AG04449 (cell line): Measurements from ENCODE around the gene GPR32.
"Not testable (repeated sequence)": the region's sequence is repeated elsewhere in the genome, so short reads cannot be mapped to it uniquely, and the experiment has no call there.

ENCODE experiments used
- CTCF ChIA-PET: fragments of 350-600 bp; formaldehyde crosslinking; extraction: SDS; loops from one replicate; lab custom pipeline; 2021; ENCODE audit warnings: antibody characterized with exemption; lab: Yijun Ruan, JAX
- POLR2A ChIA-PET: fragments of 400-600, 350-600 bp; formaldehyde crosslinking; extraction: SDS; loops from one replicate; lab custom pipeline; 2020; ENCODE audit warnings: antibody characterized with exemption, inconsistent platforms; lab: Yijun Ruan, JAX
- DNase-seq: peaks from one replicate; pipeline ENCODE4 v3.0.0-alpha.2; 2010; ENCODE audit warnings: low read depth, low spot score
- H3K4me3 ChIP-seq: 2 replicates; pipeline ENCODE4 v1.5.1; 2011; ENCODE audit warnings: low read depth, mild to moderate bottlenecking, control low read depth, low read length
- TF ChIP-seq, protein P1 (sequence below): IDR thresholded peaks from one replicate; pipeline ENCODE4 v1.5.1; 2011; ENCODE audit warnings: mild to moderate bottlenecking, moderate library complexity, low read length, control low read depth, inconsistent platforms; ENCODE audit not compliant: insufficient read depth; ENCODE audit errors: missing control alignments

GPR32 gene

DNA sequence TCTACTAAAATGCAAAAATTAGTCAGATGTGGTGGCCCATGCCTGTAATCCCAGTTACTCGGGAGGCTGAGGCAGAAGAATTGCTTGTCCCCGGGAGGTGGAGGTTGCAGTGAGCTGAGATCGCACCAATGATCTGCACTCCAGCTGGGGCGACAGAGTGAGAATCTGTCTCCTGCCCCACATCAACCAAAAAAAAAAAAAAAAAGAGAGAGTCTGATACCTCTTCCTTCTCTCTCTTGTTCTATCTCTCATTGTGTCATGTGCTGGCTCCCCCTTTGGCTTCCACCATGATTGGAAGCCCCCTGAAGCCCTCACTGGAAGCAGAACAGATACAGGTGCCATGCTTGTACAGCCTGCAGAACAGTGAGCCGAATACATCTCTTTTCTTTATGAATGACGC, 26.7 kb upstream of the GPR32 start:
- POLR2A ChIA-PET = no interaction called here
- no peak for DNase-seq
- H3K4me3 ChIP-seq = no peak overlapping the region
- CTCF ChIA-PET = no interaction called here
- TF ChIP-seq, protein P1, sequence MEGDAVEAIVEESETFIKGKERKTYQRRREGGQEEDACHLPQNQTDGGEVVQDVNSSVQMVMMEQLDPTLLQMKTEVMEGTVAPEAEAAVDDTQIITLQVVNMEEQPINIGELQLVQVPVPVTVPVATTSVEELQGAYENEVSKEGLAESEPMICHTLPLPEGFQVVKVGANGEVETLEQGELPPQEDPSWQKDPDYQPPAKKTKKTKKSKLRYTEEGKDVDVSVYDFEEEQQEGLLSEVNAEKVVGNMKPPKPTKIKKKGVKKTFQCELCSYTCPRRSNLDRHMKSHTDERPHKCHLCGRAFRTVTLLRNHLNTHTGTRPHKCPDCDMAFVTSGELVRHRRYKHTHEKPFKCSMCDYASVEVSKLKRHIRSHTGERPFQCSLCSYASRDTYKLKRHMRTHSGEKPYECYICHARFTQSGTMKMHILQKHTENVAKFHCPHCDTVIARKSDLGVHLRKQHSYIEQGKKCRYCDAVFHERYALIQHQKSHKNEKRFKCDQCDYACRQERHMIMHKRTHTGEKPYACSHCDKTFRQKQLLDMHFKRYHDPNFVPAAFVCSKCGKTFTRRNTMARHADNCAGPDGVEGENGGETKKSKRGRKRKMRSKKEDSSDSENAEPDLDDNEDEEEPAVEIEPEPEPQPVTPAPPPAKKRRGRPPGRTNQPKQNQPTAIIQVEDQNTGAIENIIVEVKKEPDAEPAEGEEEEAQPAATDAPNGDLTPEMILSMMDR = no peak

DNA sequence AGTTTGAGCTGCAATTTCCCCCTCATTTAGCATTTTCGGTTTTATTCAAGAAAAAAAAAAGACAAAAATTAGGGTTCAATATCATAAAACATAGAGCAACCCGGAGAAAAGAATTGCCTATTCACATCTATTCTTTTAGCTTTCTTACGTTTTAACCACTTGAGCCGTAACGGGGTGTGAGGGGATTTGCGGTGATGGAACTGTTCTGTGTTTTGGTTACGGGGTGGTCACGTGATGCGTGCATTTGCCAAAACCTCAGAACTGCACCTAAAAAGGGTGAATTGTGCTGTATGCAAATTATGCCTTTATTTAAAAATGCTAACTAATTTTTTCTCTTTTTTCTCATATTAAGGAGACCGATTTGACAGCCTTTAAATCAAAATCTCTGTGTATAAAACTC, 25.0 kb upstream of the GPR32 start:
- CTCF ChIA-PET = interaction anchor here (0.7 to 1.1 kb wide), 2 partner anchors 20 to 76 kb away, joined by 3 to 4 read pairs; no protein-coding TSS in a partner anchor
- DNase-seq = no peak
- no peak overlapping the region for H3K4me3 ChIP-seq
- POLR2A ChIA-PET = no interaction called here
- TF ChIP-seq, protein P1 = no peak

DNA sequence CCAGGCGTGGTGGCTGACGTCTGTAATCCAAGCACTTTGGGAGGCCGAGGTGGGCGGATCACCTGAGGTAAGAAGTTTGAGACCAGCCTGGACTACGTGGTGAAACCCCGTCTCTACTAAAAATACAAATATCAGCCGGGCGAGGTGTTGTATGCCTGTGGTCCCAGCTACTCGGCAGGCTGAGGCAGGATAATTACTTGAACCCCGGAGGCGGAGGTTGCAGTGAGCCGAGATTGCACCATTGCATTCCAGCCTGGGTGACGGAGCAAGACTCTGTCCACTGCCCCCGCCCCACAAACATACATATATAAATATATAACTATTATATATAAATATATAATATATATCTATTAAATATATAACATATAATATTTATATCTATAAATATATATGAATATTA, 23.1 kb upstream of the GPR32 start:
- H3K4me3 ChIP-seq, POLR2A ChIA-PET, DNase-seq, CTCF ChIA-PET: not testable (repeated sequence)

DNA sequence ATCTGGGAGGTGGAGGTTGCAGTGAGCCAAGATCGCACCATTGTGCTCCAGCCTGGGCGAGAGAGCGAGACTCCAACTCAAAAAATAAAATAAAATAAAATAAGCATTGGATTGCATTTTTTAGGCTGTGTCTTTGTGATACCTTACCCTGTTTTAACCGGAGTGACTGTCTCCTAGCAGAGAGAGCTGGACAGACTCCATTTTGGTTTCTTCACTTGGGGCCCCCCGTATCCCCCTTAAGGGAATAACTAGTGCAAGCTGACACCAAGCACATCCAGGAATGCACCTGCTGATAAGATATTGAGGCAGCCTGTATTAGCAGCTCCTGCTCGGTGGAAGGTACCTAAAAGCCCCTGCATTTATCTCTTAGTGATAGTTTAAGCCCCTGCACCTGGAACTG, 20.8 kb upstream of the GPR32 start:
- TF ChIP-seq, protein P1 = no peak
- ChIA-PET POLR2A (no interaction called here), CTCF (interaction anchor here (0.6 to 1.3 kb wide), 3 partner anchors 14 to 28 kb away, joined by 3 read pairs; no protein-coding TSS in a partner anchor)
- no peak for DNase-seq
- no peak overlapping the region for H3K4me3 ChIP-seq

DNA sequence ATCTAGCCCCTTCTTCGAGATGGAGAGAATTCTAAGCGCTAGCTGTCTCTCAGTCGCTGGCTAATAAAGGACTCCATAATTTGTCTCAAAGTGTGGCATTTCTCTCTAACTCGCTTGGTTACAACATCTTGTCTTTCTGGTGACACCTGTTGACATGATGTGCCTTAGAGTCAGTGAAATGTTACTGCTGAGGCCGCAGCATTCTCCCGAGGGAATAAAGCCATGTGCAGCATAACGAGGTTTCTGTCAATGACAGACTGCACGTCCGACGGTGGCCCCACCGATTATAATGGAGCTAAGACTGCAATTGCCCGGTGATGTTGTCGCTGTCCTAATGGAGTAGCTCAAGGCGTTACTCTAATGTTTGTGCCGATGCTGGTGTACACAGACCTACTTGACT, 20.3 kb upstream of the GPR32 start:
- TF ChIP-seq, protein P1 = no peak
- CTCF ChIA-PET = interaction anchor here (0.6 to 1.4 kb wide), 3 partner anchors 15 to 193 kb away, joined by 3 read pairs; no protein-coding TSS in a partner anchor
- POLR2A ChIA-PET = no interaction called here
- H3K4me3 ChIP-seq = no peak overlapping the region
- no peak for DNase-seq

DNA sequence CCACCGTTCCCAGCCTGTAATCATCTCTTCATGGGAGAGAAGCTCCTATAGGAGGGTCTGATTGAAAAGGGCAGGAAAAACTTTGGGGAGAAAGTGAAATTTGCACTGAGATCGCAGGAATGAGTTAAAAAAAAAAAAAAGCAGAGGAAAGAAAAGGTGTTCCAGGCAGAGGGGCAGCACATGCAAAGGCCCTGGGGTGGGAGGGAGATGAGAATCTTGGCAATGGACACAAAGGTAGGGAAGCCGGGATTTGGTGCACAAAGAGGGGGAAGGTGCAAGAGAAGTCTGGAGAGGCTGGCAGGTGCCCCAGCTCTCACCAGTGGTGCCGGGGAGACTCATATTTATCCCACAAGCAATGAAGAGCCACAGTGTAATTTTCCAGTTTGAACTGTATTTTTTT, 16.4 kb upstream of the GPR32 start:
- no peak for DNase-seq
- ChIA-PET CTCF (no interaction called here), POLR2A (no interaction called here)
- no peak overlapping the region for H3K4me3 ChIP-seq
- TF ChIP-seq, protein P1 = no peak

DNA sequence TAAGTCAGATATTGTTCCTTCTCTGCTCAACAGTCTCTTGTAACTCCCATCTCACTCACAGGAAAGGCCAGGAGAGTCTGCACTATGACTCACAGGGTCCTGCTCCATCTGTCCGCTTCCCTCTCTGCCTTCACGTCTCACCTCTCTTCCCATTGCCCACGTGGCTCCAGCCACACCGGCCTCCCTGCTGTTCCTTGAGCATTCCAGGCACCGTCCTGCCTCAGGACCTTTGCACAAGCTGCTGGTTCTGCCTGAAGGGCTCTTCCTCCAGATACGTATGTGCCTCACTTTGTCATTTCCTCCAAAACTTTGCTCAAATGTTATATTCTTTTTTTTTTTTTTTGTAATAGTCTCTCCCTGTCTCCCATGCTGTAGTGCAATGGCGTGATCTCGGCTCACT, 14.0 kb upstream of the GPR32 start:
- CTCF ChIA-PET = interaction anchor here (0.7 kb wide), 1 partner anchor 8 kb away, joined by 3 read pairs; no protein-coding TSS in a partner anchor
- DNase-seq, H3K4me3 ChIP-seq, POLR2A ChIA-PET: not testable (repeated sequence)

DNA sequence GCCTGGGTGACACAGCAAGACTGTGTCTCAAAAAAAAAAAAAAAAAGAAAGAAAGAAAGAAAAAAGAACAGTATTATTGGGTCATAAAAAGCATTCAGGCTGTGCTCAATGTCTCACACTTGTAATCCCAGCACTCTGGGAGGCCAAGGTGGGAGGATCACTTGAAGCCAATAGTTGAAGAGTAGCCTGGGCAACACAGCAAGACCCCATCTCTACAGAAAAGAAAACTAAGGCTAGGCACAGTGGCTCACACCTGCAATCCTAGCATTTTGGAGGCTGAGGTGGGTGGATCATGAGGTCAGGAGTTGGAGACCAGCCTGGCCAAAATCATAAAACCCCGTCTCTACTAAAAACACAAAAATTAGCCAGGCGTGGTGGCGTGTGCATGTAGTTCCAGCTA, 12.6 kb upstream of the GPR32 start:
- POLR2A ChIA-PET, CTCF ChIA-PET, DNase-seq, H3K4me3 ChIP-seq: not testable (repeated sequence)

DNA sequence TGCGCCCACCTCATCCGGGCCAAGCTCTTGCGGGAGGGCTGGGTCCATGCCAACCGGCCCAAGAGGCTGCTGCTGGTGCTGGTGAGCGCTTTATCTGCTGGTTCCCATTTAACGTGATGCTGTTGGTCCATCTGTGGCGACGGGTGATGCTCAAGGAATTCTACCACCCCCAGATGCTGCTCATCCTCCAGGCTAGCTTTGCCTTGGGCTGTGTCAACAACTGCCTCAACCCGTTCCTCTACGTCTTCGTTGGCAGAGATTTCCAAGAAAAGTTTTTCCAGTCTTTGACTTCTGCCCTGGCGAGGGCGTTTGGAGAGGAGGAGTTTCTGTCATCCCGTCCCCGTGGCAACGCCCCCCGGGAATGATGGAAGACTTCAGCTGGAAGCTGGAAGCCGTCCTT, 11.2 kb upstream of the GPR32 start:
- CTCF ChIA-PET, POLR2A ChIA-PET: not testable (repeated sequence)

More for the DNA sequence above, 11.2 kb upstream of the GPR32 start:
- DNase-seq, H3K4me3 ChIP-seq: not testable (repeated sequence)
